ENCODE measurements around the gene UBXN10. TPM values are rescaled to one million over a fixed set of nuclear protein-coding genes. Genes with fewer than 3 reads are reported as not detected.

The UBXN10 gene
- polyA plus RNA-seq, 2 donors = 0.35 to 1.2 TPM

DNA sequence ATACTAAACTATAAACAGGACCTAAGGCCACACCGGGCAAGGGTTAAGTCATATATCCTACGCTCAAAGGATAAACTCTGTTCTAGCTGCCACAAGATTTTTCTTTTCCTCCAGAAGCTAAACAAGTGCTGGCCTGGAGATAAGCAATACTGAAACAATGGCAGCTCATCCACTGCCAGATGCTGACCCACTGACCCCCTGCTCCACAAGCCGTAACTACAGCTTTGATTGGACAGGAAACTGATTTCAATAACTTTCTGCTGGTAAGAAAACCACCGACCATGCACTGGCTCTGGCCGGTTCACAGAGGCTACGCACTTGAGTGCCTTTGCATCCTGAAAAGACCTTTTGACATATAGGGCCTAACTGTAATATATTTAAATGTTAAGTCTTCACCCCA, 51.8 kb downstream of the UBXN10 start:
- Histone ChIP-seq H3K27ac (ENCODE audit: low read depth in 2 of 2, low read length in 1 of 2) (no peak overlapping the region), H3K36me3 (ENCODE audit: control insufficient read depth in 2 of 2, insufficient read depth in 2 of 2, low read length in 1 of 2) (no peaks in the 10 kb centered on the region), H3K4me1 (ENCODE audit: control insufficient read depth in 2 of 2, insufficient read depth in 2 of 2, low read length in 1 of 2) (no peaks in the 10 kb centered on the region), H3K9me3 (ENCODE audit: control insufficient read depth in 2 of 2, insufficient read depth in 1 of 2, low read depth in 1 of 2, low read length in 1 of 2) (no peaks in the 10 kb centered on the region), H3K27me3 (ENCODE audit: control insufficient read depth in 1 of 2, insufficient read depth in 2 of 2, low read length in 2 of 2) (no peaks in the 10 kb centered on the region), H3K4me3 (ENCODE audit: low read depth in 1 of 2, low read length in 2 of 2) (no peak overlapping the region)
- WGBS, 2 donors = 56 to 65% methylated on average over 6 of the region's 6 CpGs

DNA sequence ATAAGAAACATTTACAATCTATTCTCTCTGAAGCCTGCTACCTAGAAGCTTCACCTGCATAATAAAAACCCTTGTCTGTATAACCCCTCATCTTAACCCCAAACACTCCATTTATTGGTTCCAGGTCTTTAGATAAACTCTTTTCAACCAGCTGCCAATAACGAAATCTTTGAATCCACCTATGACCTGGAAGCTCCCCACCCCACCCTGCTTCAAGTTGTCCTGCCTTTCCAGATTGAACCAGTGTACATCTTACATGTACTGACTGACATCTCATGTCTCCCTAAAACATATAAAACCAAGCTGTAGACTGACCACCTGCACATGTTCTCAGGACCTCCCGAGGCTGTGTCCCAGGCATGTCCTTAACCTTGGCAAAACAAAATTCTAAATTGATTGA, 54.1 kb downstream of the UBXN10 start:
- H3K4me1 ChIP-seq (ENCODE audit: control insufficient read depth in 2 of 2, insufficient read depth in 2 of 2, low read length in 1 of 2) = no peaks in the 10 kb centered on the region
- no peaks in the 10 kb centered on the region for H3K36me3 ChIP-seq (ENCODE audit: control insufficient read depth in 2 of 2, insufficient read depth in 2 of 2, low read length in 1 of 2)
- H3K27me3 ChIP-seq (ENCODE audit: control insufficient read depth in 1 of 2, insufficient read depth in 2 of 2, low read length in 2 of 2) = no peaks in the 10 kb centered on the region
- WGBS, 2 donors = 64 to 74% methylated on average over 2 of the region's 2 CpGs
- no peak overlapping the region for H3K27ac ChIP-seq (ENCODE audit: low read depth in 2 of 2, low read length in 1 of 2)
- H3K4me3 ChIP-seq (ENCODE audit: low read depth in 1 of 2, low read length in 2 of 2) = no peak overlapping the region
- no peaks in the 10 kb centered on the region for H3K9me3 ChIP-seq (ENCODE audit: control insufficient read depth in 2 of 2, insufficient read depth in 1 of 2, low read depth in 1 of 2, low read length in 1 of 2)

DNA sequence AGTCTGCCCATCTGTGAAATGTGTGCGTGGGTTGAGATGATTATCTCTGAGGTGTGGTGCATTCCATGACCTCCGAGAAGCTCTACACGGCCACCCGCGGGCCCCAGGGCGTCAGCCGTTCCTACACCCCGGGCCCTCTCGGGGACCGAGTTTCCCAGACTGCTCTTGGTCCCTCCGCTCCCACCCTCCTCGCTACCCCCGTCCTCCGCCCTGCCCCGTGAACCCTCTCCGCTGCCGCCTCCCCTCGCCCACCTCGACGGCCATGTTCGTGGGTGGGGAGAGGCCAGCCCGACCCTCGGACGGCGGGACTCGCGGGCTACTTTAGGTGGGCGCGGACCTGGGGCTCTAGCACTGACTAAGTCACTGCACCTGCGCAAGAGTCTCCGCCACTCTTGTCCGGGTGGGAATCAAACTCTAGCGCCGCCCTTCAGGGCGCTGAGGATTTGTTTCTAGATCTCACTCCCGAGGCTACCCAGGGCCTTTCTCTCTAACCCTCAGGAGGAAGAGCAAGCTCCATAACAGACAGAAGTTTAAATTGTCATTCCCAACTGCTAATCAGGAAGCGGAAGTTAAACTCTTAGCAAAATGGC, 57.1 kb downstream of the UBXN10 start:
- H3K36me3 ChIP-seq (ENCODE audit: control insufficient read depth in 2 of 2, insufficient read depth in 2 of 2, low read length in 1 of 2) = no peaks in the 10 kb centered on the region
- 78 to 86% methylated on average over 37 of the region's 37 CpGs for WGBS, 2 donors
- no peaks in the 10 kb centered on the region for H3K9me3 ChIP-seq (ENCODE audit: control insufficient read depth in 2 of 2, insufficient read depth in 1 of 2, low read depth in 1 of 2, low read length in 1 of 2)
- no peaks in the 10 kb centered on the region for H3K27me3 ChIP-seq (ENCODE audit: control insufficient read depth in 1 of 2, insufficient read depth in 2 of 2, low read length in 2 of 2)
- H3K4me3 ChIP-seq (ENCODE audit: low read depth in 1 of 2, low read length in 2 of 2) = no peak overlapping the region
- no peak overlapping the region for H3K27ac ChIP-seq (ENCODE audit: low read depth in 2 of 2, low read length in 1 of 2)
- no peaks in the 10 kb centered on the region for H3K4me1 ChIP-seq (ENCODE audit: control insufficient read depth in 2 of 2, insufficient read depth in 2 of 2, low read length in 1 of 2)

Other genes with a start within 250 kb of the UBXN10 start
- 10 to 100 TPM; 15.7 to 81.7 TPM for gene PLA2G2A, start 206.5 kb upstream of the UBXN10 start, polyA plus RNA-seq
- 1 to 10 TPM; 4.0 to 4.2 TPM for gene PLA2G5, start 115.9 kb upstream of the UBXN10 start, polyA plus RNA-seq
- gene PLA2G2D, start 66.6 kb upstream of the UBXN10 start, polyA plus RNA-seq = under 1 TPM in 1 of 2 donors, not detected in 1; 0.02 TPM
- under 1 TPM; 0.01 to 0.02 TPM for gene PLA2G2F, start 46.8 kb upstream of the UBXN10 start, polyA plus RNA-seq
- under 1 TPM; 0.07 to 0.14 TPM for gene PLA2G2C, start 422 bp downstream of the UBXN10 start, polyA plus RNA-seq
- gene VWA5B1, start 104.8 kb downstream of the UBXN10 start, polyA plus RNA-seq = not detected

All from esophagus (tissue), 2 donors.